Measurements from ENCODE around the gene NCAN.

Gene NCAN

GRCh38 chr19:19294914-19295313 lies 83.2 kb downstream of the NCAN start:
- TF ChIP-seq CTCF (IDR thresholded peaks at IDR 0.05; ENCODE audit: low read length, missing control alignments), result no peak
- H3K4me3 ChIP-seq (replicated peaks; ENCODE audit: low read depth, low read length), result no peak overlapping the region
- DNase-seq (ENCODE audit: low read depth), result no peak

GRCh38 chr19:19296953-19297689 lies 85.4 kb downstream of the NCAN start:
- TF ChIP-seq CTCF (IDR thresholded peaks at IDR 0.05; ENCODE audit: low read length, missing control alignments), result no peak
- H3K4me3 ChIP-seq (replicated peaks; ENCODE audit: low read depth, low read length), result no peak overlapping the region
- DNase-seq (ENCODE audit: low read depth), result no peak

- no peak for DNase-seq (ENCODE audit: low read depth)
- TF ChIP-seq CTCF (IDR thresholded peaks at IDR 0.05; ENCODE audit: low read length, missing control alignments), result no peak
- no peak overlapping the region for H3K4me3 ChIP-seq (replicated peaks; ENCODE audit: low read depth, low read length)
Observed at GRCh38 chr19:19297759-19298158, 86.0 kb downstream of the NCAN start.

- no peak for TF ChIP-seq CTCF (IDR thresholded peaks at IDR 0.05; ENCODE audit: low read length, missing control alignments)
- no peak overlapping the region for H3K4me3 ChIP-seq (replicated peaks; ENCODE audit: low read depth, low read length)
- DNase-seq (ENCODE audit: low read depth), result no peak
Observed at GRCh38 chr19:19300613-19301012, 88.9 kb downstream of the NCAN start.

All from fibroblast of pulmonary artery (primary cell).